Astrocyte of the cerebellum (primary cell): ENCODE results near the gene UFM1.

Experiments
- DNase-seq: peaks from one replicate; pipeline ENCODE4 v3.0.0-alpha.2; 2011; ENCODE audit warnings: low read depth
- H3K4me3 ChIP-seq: 2 replicates; pipeline ENCODE4 v1.5.1; 2011; ENCODE audit warnings: mild to moderate bottlenecking, low read depth, low read length, moderate library complexity
- CTCF ChIP-seq: IDR thresholded peaks from 2 replicates; pipeline ENCODE4 v1.5.1; 2012; ENCODE audit warnings: low read length, low read depth, moderate library complexity, mild to moderate bottlenecking; ENCODE audit errors: missing control alignments
- in situ Hi-C: cut with HindIII; loops from 2 replicates; pipeline ENCODE4 v1.10.0; 2017; ENCODE audit warnings: low sequenced_read_pairs

Gene UFM1

GRCh38 chr13:38391341-38391740 lies 41.7 kb downstream of the UFM1 start:
- no peak overlapping the region for H3K4me3 ChIP-seq
- no peak for TF ChIP-seq CTCF
- in situ Hi-C loops: no loop called here

GRCh38 chr13:38394777-38395496 lies 45.3 kb downstream of the UFM1 start:
- no peak for DNase-seq
- no peak for TF ChIP-seq CTCF
- H3K4me3 ChIP-seq: no peak overlapping the region
- in situ Hi-C loops: no loop called here

More at GRCh38 chr13:38391341-38391740, 41.7 kb downstream of the UFM1 start:
- no peak for DNase-seq

GRCh38 chr13:38395497-38395788 lies 45.8 kb downstream of the UFM1 start:
- H3K4me3 ChIP-seq: no peak overlapping the region
- in situ Hi-C loops: no loop called here
- DNase-seq: no peak
- no peak for TF ChIP-seq CTCF

GRCh38 chr13:38398711-38399493 lies 49.3 kb downstream of the UFM1 start:
- in situ Hi-C loops: no loop called here
- H3K4me3 ChIP-seq: no peak overlapping the region

GRCh38 chr13:38399535-38399934 lies 49.9 kb downstream of the UFM1 start:
- no peak for TF ChIP-seq CTCF
- no peak overlapping the region for H3K4me3 ChIP-seq
- in situ Hi-C loops: no loop called here
- DNase-seq: no peak

More at GRCh38 chr13:38398711-38399493, 49.3 kb downstream of the UFM1 start:
- no peak for DNase-seq
- TF ChIP-seq CTCF: no peak

GRCh38 chr13:38401276-38401675 lies 51.6 kb downstream of the UFM1 start:
- in situ Hi-C loops: no loop called here
- TF ChIP-seq CTCF: no peak

More at GRCh38 chr13:38401276-38401675, 51.6 kb downstream of the UFM1 start:
- no peak for DNase-seq
- no peak overlapping the region for H3K4me3 ChIP-seq
